GM18907 (cell line): ENCODE data around the gene IRX6.
A peak's percentile ranks its signal among the peaks of the same experiment; 100 is the strongest.

Source experiments
- ATAC-seq: cut with Tn5 transposase; IDR thresholded peaks from one replicate; pipeline ENCODE4 v1.9.1; 2021; ENCODE audit warnings: mild to moderate bottlenecking, moderate library complexity; ENCODE audit not compliant: unreplicated experiment

Gene IRX6

GRCh38 chr16:55322327-55322726 lies 1.7 kb upstream of the IRX6 start:
- ATAC-seq: no peak

- no peak for ATAC-seq
These were observed 479 bp downstream of the IRX6 start for GRCh38 chr16:55324285-55325079.

GRCh38 chr16:55325080-55325447 lies 1.1 kb downstream of the IRX6 start:
- no peak for ATAC-seq

- no peak for ATAC-seq
These were observed 1.6 kb downstream of the IRX6 start for GRCh38 chr16:55325458-55326109.

- no peak for ATAC-seq
These were observed 2.5 kb downstream of the IRX6 start for GRCh38 chr16:55326261-55327092.

GRCh38 chr16:55328611-55329569 lies 4.9 kb downstream of the IRX6 start:
- no peak for ATAC-seq

- ATAC-seq: no peak
These were observed 5.9 kb downstream of the IRX6 start for GRCh38 chr16:55329791-55330428.

- ATAC-seq: no peak
These were observed 7.0 kb downstream of the IRX6 start for GRCh38 chr16:55330781-55331647.

- no peak for ATAC-seq
These were observed 7.7 kb downstream of the IRX6 start for GRCh38 chr16:55331648-55332185.

GRCh38 chr16:55333684-55334083 lies 9.7 kb downstream of the IRX6 start:
- peak; percentile 69 for ATAC-seq

- ATAC-seq: no peak
These were observed 14.6 kb downstream of the IRX6 start for GRCh38 chr16:55338646-55339045.

GRCh38 chr16:55340445-55340844 lies 16.4 kb downstream of the IRX6 start:
- ATAC-seq: no peak

- no peak for ATAC-seq
These were observed 17.7 kb downstream of the IRX6 start for GRCh38 chr16:55341681-55342080.

- no peak for ATAC-seq
These were observed 22.5 kb downstream of the IRX6 start for GRCh38 chr16:55346475-55346874.

GRCh38 chr16:55349867-55350266 lies 25.9 kb downstream of the IRX6 start:
- no peak for ATAC-seq

- ATAC-seq: no peak
These were observed 27.0 kb downstream of the IRX6 start for GRCh38 chr16:55350984-55351383.

- no peak for ATAC-seq
These were observed 27.9 kb downstream of the IRX6 start for GRCh38 chr16:55351936-55352335.

- ATAC-seq: no peak
These were observed 33.2 kb downstream of the IRX6 start for GRCh38 chr16:55357241-55357640.

GRCh38 chr16:55359946-55360345 lies 35.9 kb downstream of the IRX6 start:
- ATAC-seq: no peak
